HPDE6-E6E7 (cell line): ENCODE measurements around the gene PAX5.

Experiments
- DNase-seq: peaks from one replicate; pipeline ENCODE4 v3.0.0; 2011; ENCODE audit warnings: missing footprints; ENCODE audit errors: extremely low spot score

Gene PAX5

DNA sequence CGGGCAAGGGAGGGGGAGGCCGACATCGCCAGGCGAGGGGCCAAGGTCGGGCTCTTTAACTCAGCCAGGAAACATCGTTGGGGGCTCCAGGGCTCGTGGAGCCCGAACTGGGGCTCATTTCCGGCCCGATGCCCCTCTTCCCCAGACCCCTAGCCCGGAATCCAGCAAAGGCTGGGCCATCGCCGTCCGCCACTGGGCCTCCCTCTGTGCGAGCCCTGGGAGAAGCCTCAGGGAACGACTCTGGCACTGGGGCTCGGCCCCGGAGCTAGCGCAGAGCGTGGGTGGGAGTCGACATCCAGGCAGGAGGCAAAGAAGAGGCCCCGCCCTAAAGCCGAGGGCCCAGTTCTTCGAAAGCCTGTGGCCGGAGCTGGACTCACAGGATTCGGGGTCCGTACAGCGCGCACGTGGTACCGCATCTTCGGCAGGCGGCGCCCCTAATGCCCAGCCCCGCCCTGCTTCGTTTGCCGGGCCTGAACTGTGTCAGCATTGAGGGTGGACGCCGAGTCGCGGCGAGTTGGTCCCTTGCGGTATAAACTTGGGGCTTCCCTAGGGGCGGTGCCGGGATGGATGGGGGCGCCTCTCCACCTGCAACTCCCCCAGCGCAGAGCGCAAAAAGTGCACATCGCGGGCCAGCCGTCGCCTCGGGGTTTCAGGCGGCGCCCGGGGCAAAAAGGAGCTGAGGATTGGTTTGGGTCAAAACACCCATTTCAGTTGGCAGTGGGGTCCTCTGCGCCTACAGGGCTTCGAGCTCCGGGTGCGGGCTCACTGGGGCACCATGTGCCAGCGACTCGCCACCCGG is 3.6 kb upstream of the PAX5 start:
- no peak for DNase-seq

GRCh38 chr9:37036776-37037502 is 2.9 kb upstream of the PAX5 start:
- DNase-seq, result no peak

GRCh38 chr9:37036371-37036775 is 2.3 kb upstream of the PAX5 start:
- DNase-seq, result no peak

DNA sequence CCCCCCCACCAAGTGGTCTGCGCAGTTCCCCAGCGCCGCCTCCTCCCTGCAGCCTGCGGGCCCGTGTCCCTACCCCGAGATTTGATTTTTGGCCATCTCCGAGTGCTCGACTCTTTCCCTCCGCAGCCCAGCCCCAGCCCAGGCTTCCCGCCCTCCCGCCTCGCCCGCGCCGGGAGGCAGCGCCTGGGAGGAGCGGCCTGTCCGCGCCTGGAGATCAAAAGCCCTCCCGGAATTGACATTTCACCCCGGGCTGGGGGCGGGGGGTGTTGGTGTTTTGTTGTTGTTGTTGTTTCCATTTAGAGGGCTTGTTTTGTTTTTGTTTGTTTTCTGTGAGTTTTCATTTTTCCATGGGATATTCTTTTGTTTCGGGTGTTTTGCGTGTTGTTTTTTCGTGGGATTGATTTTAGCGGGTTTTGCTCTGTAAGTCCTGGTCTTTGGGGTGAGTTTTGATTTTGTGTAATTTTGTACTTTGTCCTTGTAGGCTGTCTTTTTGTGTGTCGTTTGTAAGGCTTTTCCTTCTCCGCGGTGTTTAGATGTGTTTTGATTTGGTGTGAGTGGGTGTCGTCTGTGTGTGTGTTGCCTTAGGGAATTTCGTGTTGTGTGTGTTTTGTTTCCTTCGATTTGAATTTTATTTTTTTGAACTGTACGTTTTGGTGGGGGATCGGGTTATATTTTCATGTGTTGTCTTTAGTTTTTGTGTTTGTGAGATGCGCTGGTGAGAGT is 1.7 kb upstream of the PAX5 start:
- DNase-seq, result no peak

GRCh38 chr9:37034938-37035647 is 1.0 kb upstream of the PAX5 start:
- no peak for DNase-seq

- no peak for DNase-seq
These were observed 353 bp upstream of the PAX5 start for GRCh38 chr9:37034305-37034937.

GRCh38 chr9:37033141-37033540 is 927 bp downstream of the PAX5 start:
- DNase-seq, result no peak

DNA sequence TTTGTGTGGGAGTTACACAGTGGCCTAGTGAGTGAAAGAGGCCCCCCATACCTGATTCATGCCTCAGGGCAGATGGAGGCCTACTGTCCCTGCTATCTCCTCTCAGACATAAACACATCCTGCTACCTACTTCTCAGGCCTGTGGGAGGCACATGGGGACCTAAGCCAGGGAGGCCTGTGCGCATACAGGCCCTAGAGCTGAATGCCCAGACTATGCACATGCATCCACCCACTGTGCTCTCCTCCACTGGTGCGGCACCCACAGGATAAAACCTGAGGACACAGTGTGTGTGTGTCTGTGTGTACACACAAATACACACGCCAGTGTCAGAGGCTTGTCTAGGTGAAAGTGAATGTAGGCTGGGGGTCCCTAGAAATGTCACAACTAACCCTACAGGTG is 1.4 kb downstream of the PAX5 start:
- no peak for DNase-seq

- DNase-seq, result no peak
These were observed 2.2 kb downstream of the PAX5 start for GRCh38 chr9:37031902-37032301.

- no peak for DNase-seq
These were observed 3.0 kb downstream of the PAX5 start for GRCh38 chr9:37031081-37031480.

GRCh38 chr9:37030611-37030939 is 3.5 kb downstream of the PAX5 start:
- no peak for DNase-seq

DNA sequence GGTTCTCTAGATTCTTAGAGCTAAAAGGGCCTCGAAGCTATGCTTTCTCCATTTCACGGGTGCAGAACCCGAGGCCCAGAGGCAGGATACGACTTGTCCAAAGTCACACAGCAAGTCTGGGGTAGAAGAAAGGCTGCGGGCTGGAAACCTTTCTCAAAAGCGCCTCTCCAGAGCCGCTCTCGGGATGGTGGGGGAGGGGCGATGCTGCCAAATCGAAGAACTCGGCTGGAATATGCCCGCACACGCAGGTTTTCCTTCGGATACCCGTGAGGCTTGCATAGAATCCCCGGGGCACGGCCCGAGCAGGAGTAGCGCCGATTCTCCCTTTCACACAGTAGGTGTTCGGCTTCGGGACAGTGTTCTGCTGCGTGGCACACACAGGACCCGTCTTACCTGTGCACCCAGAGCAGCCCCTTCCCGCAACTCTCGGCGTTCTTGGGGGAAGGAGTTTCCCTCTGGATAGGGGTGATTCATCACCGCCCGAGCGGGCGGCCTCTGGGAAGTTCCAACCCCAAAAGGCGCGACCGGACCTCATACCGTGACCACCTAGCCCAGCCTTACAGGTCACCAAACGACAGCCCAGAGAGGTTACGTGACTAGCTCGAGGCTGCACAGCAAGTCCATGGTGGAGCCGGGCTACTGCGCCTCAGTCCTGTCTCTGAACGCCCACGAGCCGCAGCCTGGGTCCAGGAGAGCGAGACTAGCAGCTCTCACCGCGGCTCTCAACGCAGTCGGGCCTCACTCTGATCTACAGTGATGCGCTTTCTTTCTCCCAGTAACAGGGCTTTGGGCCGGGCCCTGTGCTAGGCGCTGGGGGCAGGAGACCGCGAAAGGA is 4.1 kb downstream of the PAX5 start:
- DNase-seq, result no peak

DNA sequence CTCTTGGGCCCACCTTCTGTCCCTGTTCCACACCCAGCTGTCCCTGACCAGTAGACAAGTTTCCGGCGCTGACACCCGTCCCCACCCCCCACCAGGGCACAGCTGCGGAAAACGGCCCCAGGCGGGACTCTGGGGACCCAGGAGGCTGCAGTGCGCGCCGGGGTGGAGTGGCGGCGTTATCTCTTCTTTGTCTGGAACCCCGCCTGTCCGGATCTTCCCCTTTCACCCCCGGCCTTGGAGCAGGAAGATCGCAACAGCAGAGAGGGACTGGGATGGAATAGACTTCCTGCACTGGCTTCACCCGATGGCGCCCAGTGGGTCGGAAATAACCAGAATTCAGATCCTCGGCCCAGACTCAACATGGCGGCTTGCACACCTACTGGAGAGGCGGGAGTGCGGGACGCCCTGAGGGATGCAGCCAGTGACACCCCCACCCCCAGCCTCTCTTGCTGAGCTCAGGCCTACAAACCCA is 4.7 kb downstream of the PAX5 start:
- no peak for DNase-seq

DNA sequence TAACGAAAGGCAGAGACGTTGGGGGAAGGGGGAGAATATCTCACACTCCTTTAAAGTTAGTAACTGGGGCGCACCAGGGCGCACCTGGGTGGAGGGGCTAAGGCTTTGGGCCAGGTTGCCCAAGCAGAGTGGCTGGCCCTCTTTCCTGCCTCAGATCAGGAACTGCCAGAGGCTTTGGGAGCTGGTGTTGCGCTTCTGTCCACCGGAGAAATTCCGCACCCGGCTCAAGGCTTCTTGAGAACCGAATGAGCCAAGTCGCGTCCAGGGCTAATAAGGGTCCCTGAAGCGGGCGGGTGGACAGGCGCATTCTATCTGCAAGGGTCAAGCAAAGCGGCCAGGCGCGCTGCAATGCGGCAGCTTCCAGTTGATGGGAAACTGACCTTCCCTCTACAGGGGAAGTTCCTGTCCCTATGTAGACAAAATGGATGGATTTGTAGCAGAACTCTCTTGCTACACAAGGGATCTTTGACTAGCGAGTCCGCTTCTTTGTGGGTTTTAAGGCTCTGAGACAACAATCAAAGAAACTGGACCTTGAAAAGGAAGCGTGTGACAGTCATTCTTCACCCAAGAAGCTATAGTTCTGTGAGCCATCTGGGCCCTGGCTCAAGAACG is 5.5 kb downstream of the PAX5 start:
- DNase-seq, result no peak

GRCh38 chr9:37027582-37028419 is 6.3 kb downstream of the PAX5 start:
- peak; percentile 94 for DNase-seq

- DNase-seq, result no peak
These were observed 7.0 kb downstream of the PAX5 start for GRCh38 chr9:37026931-37027581.

DNA sequence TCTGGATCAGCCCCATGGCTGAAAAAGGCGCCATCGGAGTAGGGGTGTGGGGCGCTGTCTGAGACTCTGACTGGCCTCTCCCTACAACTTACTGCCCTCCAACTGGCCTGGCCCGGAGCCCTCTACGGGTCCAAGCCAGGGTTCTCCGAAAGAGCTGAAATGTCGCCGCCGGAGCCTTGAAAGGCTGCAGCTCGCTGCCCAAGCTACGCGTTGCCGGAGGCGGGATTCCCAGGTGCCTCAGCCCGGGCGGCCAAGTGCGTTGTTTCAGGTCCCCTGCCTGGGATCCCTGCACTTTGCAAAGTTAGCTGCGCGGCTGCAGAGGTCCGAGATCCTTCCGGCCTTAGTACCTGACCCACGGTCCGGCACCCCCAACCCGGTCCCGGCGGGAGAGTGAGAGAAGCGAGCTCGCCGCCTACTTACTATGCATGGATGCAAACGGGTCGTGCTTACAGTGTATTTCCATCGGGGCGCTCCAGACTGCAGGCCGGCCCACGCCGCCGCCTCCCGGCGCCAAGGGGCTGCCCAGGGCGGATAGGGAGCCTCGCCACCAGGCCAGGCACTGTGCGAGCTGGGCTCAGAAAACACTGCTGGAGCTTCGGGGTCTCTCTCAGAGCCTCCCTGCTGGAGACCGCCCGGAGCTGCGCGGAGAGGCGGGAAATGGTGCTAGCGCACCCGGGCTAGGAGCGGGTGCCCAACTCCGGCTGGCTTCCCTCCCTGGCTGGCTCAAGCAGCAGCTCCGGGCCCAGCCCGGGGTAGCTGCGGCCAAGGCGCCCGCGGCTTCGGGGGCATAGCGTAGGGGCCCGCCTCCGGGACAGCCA is 7.7 kb downstream of the PAX5 start:
- DNase-seq, result no peak

DNA sequence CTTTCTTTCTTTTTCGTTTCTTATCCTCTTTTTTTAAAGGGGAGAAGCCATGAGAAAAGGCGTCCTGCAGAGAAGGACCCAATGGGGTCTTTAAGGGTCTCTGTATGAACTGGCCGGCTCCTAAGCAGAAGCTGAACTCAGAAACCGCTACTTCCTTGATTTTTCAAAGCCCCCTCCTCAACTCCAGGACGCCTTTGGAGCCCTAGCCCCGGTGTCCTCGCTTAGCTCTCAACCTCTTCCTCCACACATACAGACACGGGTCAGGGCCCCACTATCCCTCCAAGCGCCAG is 8.3 kb downstream of the PAX5 start:
- DNase-seq, result no peak
